Mucosa of stomach (tissue), 1 donor: ENCODE measurements around the gene BARD1.
"Not testable (repeated sequence)": the region's sequence is repeated elsewhere in the genome, so short reads cannot be mapped to it uniquely, and the experiment has no call there.

Experiments used
- H3K27me3 ChIP-seq: one replicate; pipeline ENCODE4 v1.7.0; 2013; ENCODE audit warnings: mild to moderate bottlenecking, low read length; ENCODE audit not compliant: control insufficient read depth, insufficient read depth
- H3K36me3 ChIP-seq: one replicate; pipeline ENCODE4 v1.7.0; 2013; ENCODE audit warnings: low read length; ENCODE audit not compliant: control insufficient read depth, insufficient read depth
- H3K4me1 ChIP-seq: one replicate; pipeline ENCODE4 v1.7.0; 2013; ENCODE audit warnings: mild to moderate bottlenecking, low read length; ENCODE audit not compliant: control insufficient read depth, insufficient read depth
- H3K4me3 ChIP-seq: one replicate; pipeline ENCODE4 v1.7.0; 2013; ENCODE audit warnings: low read length
- H3K9ac ChIP-seq: one replicate; pipeline ENCODE4 v1.7.0; 2013; ENCODE audit warnings: mild to moderate bottlenecking, low read length, moderate library complexity
- H3K9me3 ChIP-seq: one replicate; pipeline ENCODE4 v1.7.0; 2013; ENCODE audit warnings: mild to moderate bottlenecking, low read length, moderate library complexity; ENCODE audit not compliant: control insufficient read depth
- donor health status: Pancreatic carcinoma.

BARD1 gene

DNA sequence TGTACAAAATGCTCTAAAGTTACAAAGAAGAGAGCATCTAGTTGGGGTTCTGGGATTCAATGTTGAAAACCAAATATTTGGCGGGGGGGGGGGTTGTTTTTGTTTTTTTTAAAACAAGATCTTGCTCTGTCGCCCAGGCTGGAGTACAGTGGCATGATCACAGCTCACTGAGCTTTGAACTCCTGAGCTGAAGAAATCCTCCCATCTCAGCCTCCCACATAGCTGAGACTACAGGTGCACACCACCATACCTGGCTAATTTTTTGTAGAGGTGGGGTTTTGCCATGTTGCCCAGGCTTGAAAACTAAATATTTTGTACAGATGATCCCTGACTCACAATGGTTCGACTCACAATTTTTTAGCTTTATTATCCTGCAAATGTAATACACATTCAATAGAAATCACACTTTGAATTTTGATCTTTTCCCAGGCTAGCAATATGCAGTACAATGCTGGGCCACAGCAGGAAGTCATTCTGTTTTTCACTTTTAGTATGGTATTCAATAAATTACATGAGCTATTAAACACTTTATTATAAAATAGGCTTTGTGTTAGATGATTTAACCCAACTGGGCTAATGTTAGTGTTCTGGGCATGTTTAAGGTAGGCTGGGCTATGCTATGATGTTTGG lies 7.6 kb downstream of the BARD1 start:
- no peak overlapping the region for H3K4me3 ChIP-seq
- H3K27me3 ChIP-seq: no peaks in the 10 kb centered on the region
- H3K9ac ChIP-seq: no peak overlapping the region
- H3K9me3 ChIP-seq: no peaks in the 10 kb centered on the region
- no peaks in the 10 kb centered on the region for H3K36me3 ChIP-seq
- H3K4me1 ChIP-seq: no peaks in the 10 kb centered on the region

GRCh38 chr2:214801068-214801467 lies 8.4 kb downstream of the BARD1 start:
- H3K9me3 ChIP-seq: no peaks in the 10 kb centered on the region
- no peaks in the 10 kb centered on the region for H3K4me1 ChIP-seq
- H3K9ac ChIP-seq: no peak overlapping the region
- no peak overlapping the region for H3K4me3 ChIP-seq
- no peaks in the 10 kb centered on the region for H3K27me3 ChIP-seq
- no peaks in the 10 kb centered on the region for H3K36me3 ChIP-seq

- H3K9ac ChIP-seq: no peak overlapping the region
- H3K4me1 ChIP-seq: no peaks in the 10 kb centered on the region
- H3K36me3 ChIP-seq: no peaks in the 10 kb centered on the region
- no peaks in the 10 kb centered on the region for H3K27me3 ChIP-seq
- no peaks in the 10 kb centered on the region for H3K9me3 ChIP-seq
- H3K4me3 ChIP-seq: no peak overlapping the region
Observed at GRCh38 chr2:214800180-214800579, 9.3 kb downstream of the BARD1 start.

GRCh38 chr2:214796911-214797310 lies 12.6 kb downstream of the BARD1 start:
- Histone ChIP-seq H3K9me3 (no peaks in the 10 kb centered on the region), H3K9ac (no peak overlapping the region), H3K4me3 (no peak overlapping the region), H3K27me3 (no peaks in the 10 kb centered on the region), H3K4me1 (no peaks in the 10 kb centered on the region), H3K36me3 (no peaks in the 10 kb centered on the region)

DNA sequence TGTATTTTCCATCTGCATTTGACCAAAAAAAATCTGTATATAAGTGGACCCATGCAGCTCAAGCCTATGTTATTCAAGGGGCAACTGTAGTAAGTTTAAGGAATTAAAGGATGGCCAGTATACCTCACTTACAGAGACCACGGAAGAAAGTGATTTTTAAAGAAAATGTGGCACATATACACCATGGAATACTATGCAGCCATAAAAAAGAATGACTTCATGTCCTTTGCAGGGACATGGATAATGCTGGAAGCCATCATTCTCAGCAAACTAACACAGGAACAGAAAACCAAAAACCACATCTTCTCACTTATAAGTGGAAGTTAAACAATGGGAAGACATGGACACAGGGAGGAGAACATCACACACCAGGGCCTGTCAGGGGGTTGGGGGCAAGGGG lies 26.3 kb downstream of the BARD1 start:
- H3K9ac ChIP-seq, H3K36me3 ChIP-seq, H3K4me3 ChIP-seq, H3K9me3 ChIP-seq, H3K27me3 ChIP-seq, H3K4me1 ChIP-seq: not testable (repeated sequence)

GRCh38 chr2:214782671-214783070 lies 26.8 kb downstream of the BARD1 start:
- no peaks in the 10 kb centered on the region for H3K36me3 ChIP-seq
- no peak overlapping the region for H3K4me3 ChIP-seq
- H3K9ac ChIP-seq: no peak overlapping the region
- H3K4me1 ChIP-seq: no peaks in the 10 kb centered on the region
- no peaks in the 10 kb centered on the region for H3K9me3 ChIP-seq
- H3K27me3 ChIP-seq: no peaks in the 10 kb centered on the region

DNA sequence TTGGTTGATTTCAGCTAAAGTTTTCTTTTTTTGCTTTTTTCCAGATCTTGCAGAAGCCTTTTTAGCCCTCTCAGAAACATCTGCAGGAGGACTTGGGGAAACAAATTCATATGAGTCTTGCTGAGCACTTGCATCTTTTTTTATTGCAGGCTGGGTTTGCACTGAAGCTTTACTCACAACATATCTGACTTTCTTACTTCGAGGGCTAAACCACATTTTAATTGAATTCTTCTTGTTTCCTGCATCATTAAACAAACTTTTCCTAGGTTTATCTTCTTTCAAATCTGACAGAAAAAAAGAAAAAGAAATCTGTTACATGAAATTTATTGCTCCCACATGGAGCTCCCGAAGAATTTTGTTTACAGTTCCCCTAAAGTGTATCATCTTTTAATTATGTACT lies 28.3 kb downstream of the BARD1 start:
- no peaks in the 10 kb centered on the region for H3K36me3 ChIP-seq
- H3K27me3 ChIP-seq: no peaks in the 10 kb centered on the region

GRCh38 chr2:214775971-214776370 lies 33.5 kb downstream of the BARD1 start:
- Histone ChIP-seq H3K27me3 (no peaks in the 10 kb centered on the region), H3K9me3 (no peaks in the 10 kb centered on the region), H3K4me1 (no peaks in the 10 kb centered on the region), H3K36me3 (no peaks in the 10 kb centered on the region), H3K9ac (no peak overlapping the region), H3K4me3 (no peak overlapping the region)

More for the DNA sequence above, 28.3 kb downstream of the BARD1 start:
- H3K9me3 ChIP-seq: no peaks in the 10 kb centered on the region
- no peak overlapping the region for H3K4me3 ChIP-seq
- no peaks in the 10 kb centered on the region for H3K4me1 ChIP-seq
- H3K9ac ChIP-seq: no peak overlapping the region

- Histone ChIP-seq H3K27me3 (no peaks in the 10 kb centered on the region), H3K9ac (no peak overlapping the region), H3K36me3 (no peaks in the 10 kb centered on the region), H3K4me3 (no peak overlapping the region), H3K4me1 (no peaks in the 10 kb centered on the region), H3K9me3 (no peaks in the 10 kb centered on the region)
Observed at GRCh38 chr2:214774108-214774507, 35.4 kb downstream of the BARD1 start.

GRCh38 chr2:214772443-214773015 lies 37.0 kb downstream of the BARD1 start:
- no peak overlapping the region for H3K4me3 ChIP-seq
- no peaks in the 10 kb centered on the region for H3K27me3 ChIP-seq
- no peaks in the 10 kb centered on the region for H3K4me1 ChIP-seq
- no peaks in the 10 kb centered on the region for H3K36me3 ChIP-seq
- no peak overlapping the region for H3K9ac ChIP-seq
- H3K9me3 ChIP-seq: no peaks in the 10 kb centered on the region

DNA sequence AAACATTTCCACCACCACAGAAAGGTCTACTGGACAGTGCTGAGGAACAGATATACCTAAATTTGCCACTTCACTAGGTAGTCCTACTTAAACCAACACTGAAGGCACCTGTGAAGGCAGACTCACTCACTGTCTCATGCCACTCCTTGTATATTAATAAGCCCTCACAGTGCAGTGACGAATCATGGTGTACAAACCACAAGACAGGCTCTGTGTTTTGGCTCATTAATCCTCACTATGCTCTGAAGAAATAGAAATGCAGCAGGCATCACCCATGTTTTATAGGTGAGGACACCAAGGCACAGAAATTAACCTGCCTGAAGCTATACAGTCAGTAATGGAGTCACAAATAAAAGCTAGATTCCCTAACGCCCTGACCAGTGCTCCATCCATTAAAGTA lies 44.3 kb downstream of the BARD1 start:
- Histone ChIP-seq H3K27me3 (no peaks in the 10 kb centered on the region), H3K36me3 (no peaks in the 10 kb centered on the region), H3K4me1 (no peaks in the 10 kb centered on the region), H3K9me3 (no peaks in the 10 kb centered on the region), H3K9ac (no peak overlapping the region), H3K4me3 (no peak overlapping the region)

GRCh38 chr2:214753455-214753854 lies 56.0 kb downstream of the BARD1 start:
- Histone ChIP-seq H3K4me3 (no peak overlapping the region), H3K36me3 (no peaks in the 10 kb centered on the region), H3K9me3 (no peaks in the 10 kb centered on the region), H3K4me1 (no peaks in the 10 kb centered on the region), H3K9ac (no peak overlapping the region), H3K27me3 (no peaks in the 10 kb centered on the region)

GRCh38 chr2:214750529-214750928 lies 59.0 kb downstream of the BARD1 start:
- Histone ChIP-seq H3K9me3 (no peaks in the 10 kb centered on the region), H3K4me3 (no peak overlapping the region), H3K4me1 (no peaks in the 10 kb centered on the region), H3K27me3 (no peaks in the 10 kb centered on the region), H3K9ac (no peak overlapping the region), H3K36me3 (no peaks in the 10 kb centered on the region)
